HepG2 (cell line): ENCODE data around the gene RCC1. TPM values are rescaled to one million over a fixed set of nuclear protein-coding genes. Genes with fewer than 3 reads are reported as not detected.

Source experiments
- FOSL1 ChIP-seq: sonication (generic); formaldehyde crosslinking; IDR thresholded peaks from 2 replicates; pipeline ENCODE4 v1.9.0; 2021; ENCODE audit warnings: missing genetic modification reagents, borderline replicate concordance
- FOXP4 ChIP-seq: sonication (generic); formaldehyde crosslinking; IDR thresholded peaks from 2 replicates; pipeline ENCODE4 v1.4.0; 2020; ENCODE audit warnings: missing genetic modification reagents
- HNF4G ChIP-seq, 2 experiments: sonication (generic) in 1 of 2; formaldehyde crosslinking in 1 of 2; IDR thresholded peaks; 2 replicates each; pipeline versions ENCODE4 v1.4.0 to v1.6.1; 2011 to 2020; ENCODE audit warnings: borderline replicate concordance in 2 of 2, low read depth in 2 of 2, mild to moderate bottlenecking in 2 of 2, low read length in 1 of 2, missing genetic modification reagents in 1 of 2, moderate library complexity in 1 of 2
- HOXA3 ChIP-seq: sonication (generic); formaldehyde crosslinking; IDR thresholded peaks from 2 replicates; pipeline ENCODE4 v1.5.0; 2020; ENCODE audit warnings: missing genetic modification reagents
- KDM5B ChIP-seq: sonication (generic); formaldehyde crosslinking; IDR thresholded peaks from 2 replicates; pipeline ENCODE4 v1.4.0; 2020; ENCODE audit warnings: missing genetic modification reagents, mild to moderate bottlenecking, borderline replicate concordance
- MED13 ChIP-seq: sonication (generic); formaldehyde crosslinking; IDR thresholded peaks from 2 replicates; pipeline ENCODE4 v1.5.0; 2020; ENCODE audit warnings: missing genetic modification reagents
- MEF2D ChIP-seq: sonication (generic); formaldehyde crosslinking; IDR thresholded peaks from 2 replicates; pipeline ENCODE4 v1.5.1; 2020; ENCODE audit warnings: mild to moderate bottlenecking, missing genetic modification reagents
- NBN ChIP-seq: fragments of 450-650 bp; conservative IDR thresholded peaks from 2 replicates; pipeline ENCODE4 v1.6.1; 2017
- NR2F2 ChIP-seq: IDR thresholded peaks from 2 replicates; pipeline ENCODE4 v1.6.1; 2012; ENCODE audit warnings: low read depth, inconsistent platforms, borderline replicate concordance
- PHF21A ChIP-seq: sonication (generic); formaldehyde crosslinking; IDR thresholded peaks from 2 replicates; pipeline ENCODE4 v1.5.0; 2020; ENCODE audit warnings: mild to moderate bottlenecking, missing genetic modification reagents
- PRDM15 ChIP-seq: sonication (generic); formaldehyde crosslinking; IDR thresholded peaks from 2 replicates; pipeline ENCODE4 v1.4.0; 2020; ENCODE audit warnings: missing genetic modification reagents
- RBM22 ChIP-seq: fragments of 200-400 bp; formaldehyde crosslinking; optimal IDR thresholded peaks from 2 replicates; pipeline ENCODE3; 2017; ENCODE audit warnings: mild to moderate bottlenecking, low read length, moderate library complexity
- SP140L ChIP-seq: sonication (generic); formaldehyde crosslinking; IDR thresholded peaks from 2 replicates; pipeline ENCODE4 v1.4.0; 2020; ENCODE audit warnings: missing genetic modification reagents, borderline replicate concordance
- SRF ChIP-seq: IDR thresholded peaks from 2 replicates; pipeline ENCODE4 v1.6.1; 2011; ENCODE audit warnings: mild to moderate bottlenecking, low read depth, low read length, moderate library complexity
- SSRP1 ChIP-seq: IDR thresholded peaks from 2 replicates; pipeline ENCODE4 v1.6.1; 2016; ENCODE audit warnings: control low read depth
- TEAD3 ChIP-seq: optimal IDR thresholded peaks from 2 replicates; pipeline ENCODE3; 2016; ENCODE audit warnings: borderline replicate concordance
- TGIF2 ChIP-seq: IDR thresholded peaks from 2 replicates; pipeline ENCODE4 v1.6.1; 2016; ENCODE audit warnings: control low read depth, missing compliant biosample characterization
- ZMYM3 ChIP-seq: sonication (generic); formaldehyde crosslinking; IDR thresholded peaks from 2 replicates; pipeline ENCODE4 v1.5.1; 2020; ENCODE audit warnings: mild to moderate bottlenecking, missing genetic modification reagents
- ZNF264 ChIP-seq: sonication (generic); formaldehyde crosslinking; IDR thresholded peaks from 2 replicates; pipeline ENCODE4 v1.4.0; 2020; ENCODE audit warnings: missing genetic modification reagents
- ZNF350 ChIP-seq: sonication (generic); formaldehyde crosslinking; IDR thresholded peaks from 2 replicates; pipeline ENCODE4 v1.4.0; 2020; ENCODE audit warnings: mild to moderate bottlenecking, low read depth, missing genetic modification reagents, borderline replicate concordance
- ZNF484 ChIP-seq: sonication (generic); formaldehyde crosslinking; IDR thresholded peaks from 2 replicates; pipeline ENCODE4 v1.5.1; 2020; ENCODE audit warnings: mild to moderate bottlenecking, low read depth, missing genetic modification reagents, borderline replicate concordance
- ZNF503 ChIP-seq: sonication (generic); formaldehyde crosslinking; IDR thresholded peaks from 2 replicates; pipeline ENCODE4 v1.4.0; 2020; ENCODE audit warnings: missing genetic modification reagents
- ZNF572 ChIP-seq: sonication (generic); formaldehyde crosslinking; IDR thresholded peaks from 2 replicates; pipeline ENCODE4 v1.5.1; 2020; ENCODE audit warnings: mild to moderate bottlenecking, missing genetic modification reagents
- ZNF792 ChIP-seq: IDR thresholded peaks from 2 replicates; pipeline ENCODE4 v1.6.1; 2016
- polyA plus RNA-seq, 8 experiments: library from polyadenylated mRNA; depleted of rRNA in 3 of 8; stranded (reverse) in 7 of 8; unstranded in 1 of 8; fragments of >200 nt; fragmentation: Illumina TruSeq in 4 of 8; extraction: Trizol in 4 of 8; gene quantifications; 2 replicates each; pipeline versions ENCODE4 v1.2.1 to v1.2.3, GENCODE V29; 2011 to 2016; ENCODE audit warnings: low read depth in 4 of 8, missing spikeins in 1 of 8, mixed read lengths in 1 of 8; ENCODE audit not compliant: insufficient read depth in 1 of 8
- total RNA-seq, 5 experiments: library from RNA; depleted of rRNA; stranded (reverse); fragments of >200 nt; fragmentation: Illumina TruSeq; extraction: Trizol; gene quantifications; 2 replicates each; pipeline ENCODE4 v1.2.3, GENCODE V29; 2016; ENCODE audit warnings: low read depth in 1 of 5

Gene RCC1
- total and polyA plus RNA-seq, 2 of the 13 experiments (the other 11 are each of a cell fraction or from before 2014, with no cell fraction given), result 47.2 to 80.8 TPM

DNA sequence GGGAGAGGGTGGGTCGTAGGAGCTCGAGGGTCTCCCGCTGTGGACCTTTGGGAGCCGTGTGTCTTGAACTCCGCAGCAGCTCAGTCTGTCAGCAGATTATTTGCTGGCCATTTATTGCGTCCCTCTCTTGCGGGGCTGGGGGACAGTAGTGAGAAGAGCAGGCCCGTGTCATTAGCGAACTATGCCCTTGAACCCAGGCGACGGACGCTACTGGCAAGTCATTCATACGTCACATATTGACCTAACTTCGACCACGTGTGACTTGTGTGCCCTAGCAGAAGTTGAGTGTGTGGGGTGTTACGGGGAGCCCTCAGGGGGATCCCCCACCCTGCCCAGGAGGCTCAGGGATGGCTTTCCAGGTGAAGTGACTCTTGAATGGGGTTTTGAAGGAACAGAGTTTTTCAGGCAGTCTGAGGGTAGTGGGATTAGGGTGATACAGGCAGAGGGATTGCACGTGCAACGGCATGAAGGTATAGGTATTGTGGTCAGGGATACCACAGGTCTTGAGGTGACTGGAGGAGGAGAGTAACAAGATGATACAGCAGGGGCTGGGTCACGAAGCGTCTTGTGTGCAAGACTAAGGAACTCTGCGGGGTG, 13.0 kb downstream of the RCC1 start (continued):
- 0 out of 2 replicates have a peak, but pooled peaks have one; percentile 27 for TF ChIP-seq FOXP4 (CRISPR knock-in tag)
- TF ChIP-seq SRF, result no peak
- no peak for TF ChIP-seq PRDM15
- peak; percentile 53; the same call in 1 of the 2 replicates for TF ChIP-seq HOXA3 (CRISPR knock-in tag)
- TF ChIP-seq TGIF2 (CRISPR knock-in tag), result 0 out of 2 replicates have a peak, but pooled peaks have one; percentile 64
- no peak; the same call in 1 of the 2 replicates for TF ChIP-seq ZNF350 (CRISPR knock-in tag)
- no peak for TF ChIP-seq NBN
- TF ChIP-seq SSRP1 (CRISPR knock-in tag), result no peak
- TF ChIP-seq KDM5B (CRISPR knock-in tag), result peak; percentile 50; the same call in 1 of the 2 replicates
- TF ChIP-seq MEF2D (CRISPR knock-in tag), result peak; percentile 54
- TF ChIP-seq SP140L, result no peak
- TF ChIP-seq ZNF572 (CRISPR knock-in tag), result no peak
- no peak for TF ChIP-seq MED13
- TF ChIP-seq NR2F2, result no peak
- TF ChIP-seq ZNF792 (CRISPR knock-in tag), result peak; percentile 41; the same call in 1 of the 2 replicates
- TF ChIP-seq ZNF484 (CRISPR knock-in tag), result no peak
- TF ChIP-seq PHF21A (CRISPR knock-in tag), result no peak
- no peak for TF ChIP-seq ZNF264 (CRISPR knock-in tag)
- no peak for TF ChIP-seq ZMYM3 (CRISPR knock-in tag)
- no peak for TF ChIP-seq FOSL1 (CRISPR knock-in tag)
- no peak for TF ChIP-seq ZNF503 (CRISPR knock-in tag)
- peak; percentile 53 for TF ChIP-seq TEAD3 (CRISPR knock-in tag)
- TF ChIP-seq RBM22, result no peak
- no peak for TF ChIP-seq HNF4G (IDR thresholded peaks at IDR 0.05; ENCODE audit: borderline replicate concordance, low read depth, low read length)
- no peak for TF ChIP-seq HNF4G (CRISPR knock-in tag; IDR thresholded peaks at IDR 0.05; ENCODE audit: borderline replicate concordance, low read depth)
